K562 (cell line): Measurements from ENCODE around the gene LPXN. TPM values are rescaled to one million over a fixed set of nuclear protein-coding genes. Genes with fewer than 3 reads are reported as not detected.

Experiments
- ARNT ChIP-seq, 2 experiments: fragments of 450-650 bp; IDR thresholded peaks; 2 replicates each; pipeline ENCODE4 v1.6.1; 2016; ENCODE audit warnings: mild to moderate bottlenecking in 1 of 2
- ATF7 ChIP-seq: fragments of 450-650 bp; IDR thresholded peaks from 2 replicates; pipeline ENCODE4 v1.7.1; 2014; ENCODE audit warnings: mild to moderate bottlenecking, moderate library complexity
- BACH1 ChIP-seq: fragments of 200-800 bp; sonication (Bioruptor generic); IDR thresholded peaks from 2 replicates; pipeline ENCODE4 v1.6.1; 2016; ENCODE audit warnings: missing genetic modification characterization, missing compliant biosample characterization
- HCFC1 ChIP-seq: IDR thresholded peaks from 2 replicates; pipeline ENCODE4 v1.6.1; 2012; ENCODE audit warnings: low read depth, low read length, improper control_type of control experiment
- MBD2 ChIP-seq: sonication (generic); IDR thresholded peaks from 2 replicates; pipeline ENCODE4 v1.6.1; 2016; ENCODE audit warnings: low read depth, borderline replicate concordance
- MYC ChIP-seq, 2 experiments: fragments of 250-450 bp in 1 of 2; sonication (Bioruptor Pico) in 1 of 2; IDR thresholded peaks; 2 replicates each; pipeline versions ENCODE4 v1.5.1 to v1.6.1; 2012 to 2021; ENCODE audit warnings: low read depth in 2 of 2, borderline replicate concordance in 1 of 2, improper control_type of control experiment in 1 of 2, low read length in 1 of 2, mild to moderate bottlenecking in 1 of 2, moderate library complexity in 1 of 2
- NR2C1 ChIP-seq, 2 experiments: fragments of 450-650 bp; IDR thresholded peaks; 2 replicates each; pipeline ENCODE4 v1.6.1; 2017; ENCODE audit warnings: mild to moderate bottlenecking in 2 of 2, antibody characterized with exemption in 1 of 2, inconsistent platforms in 1 of 2, missing compliant biosample characterization in 1 of 2, missing genetic modification characterization in 1 of 2
- PHB ChIP-seq: fragments of 250-450 bp; sonication (Bioruptor Pico); IDR thresholded peaks from 2 replicates; pipeline ENCODE4 v1.5.0; 2021
- PML ChIP-seq: IDR thresholded peaks from 2 replicates; pipeline ENCODE4 v1.6.1; 2012; ENCODE audit warnings: low read length, inconsistent platforms
- POLR2AphosphoS5 ChIP-seq: IDR thresholded peaks from 2 replicates; pipeline ENCODE4 v1.6.1; 2011; ENCODE audit warnings: mild to moderate bottlenecking, low read depth, low read length, moderate library complexity; ENCODE audit not compliant: control insufficient read depth, insufficient read depth
- POLR2H ChIP-seq: IDR thresholded peaks from 2 replicates; pipeline ENCODE4 v1.6.1; 2016; ENCODE audit warnings: missing genetic modification characterization, low read depth, mild to moderate bottlenecking, control low read depth, missing compliant biosample characterization, moderate library complexity
- RBBP5 ChIP-seq: fragments of 200-600 bp; sonication (generic); IDR thresholded peaks from 2 replicates; pipeline ENCODE4 v1.6.1; 2012; ENCODE audit warnings: borderline replicate concordance, mild to moderate bottlenecking, low read length, control low read depth, inconsistent platforms; ENCODE audit not compliant: insufficient read depth, poor library complexity, severe bottlenecking
- SP1 ChIP-seq: sonication (generic); formaldehyde crosslinking; IDR thresholded peaks from 2 replicates; pipeline ENCODE4 v1.8.1; 2022; ENCODE audit warnings: mild to moderate bottlenecking, missing genetic modification reagents
- TEAD4 ChIP-seq, 2 experiments: sonication (generic) in 1 of 2; formaldehyde crosslinking in 1 of 2; IDR thresholded peaks; 2 replicates each; pipeline versions ENCODE4 v1.6.1 to v1.8.0; 2012 to 2022; ENCODE audit warnings: borderline replicate concordance in 1 of 2, inconsistent platforms in 1 of 2, low read length in 1 of 2, mild to moderate bottlenecking in 1 of 2, missing genetic modification reagents in 1 of 2
- ZEB2 ChIP-seq: fragments of 450-650 bp; IDR thresholded peaks from 2 replicates; pipeline ENCODE4 v1.6.1; 2016
- ZNF384 ChIP-seq: IDR thresholded peaks from 2 replicates; pipeline ENCODE4 v1.6.1; 2012; ENCODE audit warnings: low read depth, low read length, improper control_type of control experiment
- ZNF583 ChIP-seq: fragments of 250-450 bp; sonication (Bioruptor Pico); IDR thresholded peaks from 2 replicates; pipeline ENCODE4 v1.4.0; 2020
- ZNF644 ChIP-seq: fragments of 200-800 bp; sonication (Bioruptor generic); IDR thresholded peaks from 2 replicates; pipeline ENCODE4 v1.6.1; 2016; ENCODE audit warnings: low read depth, missing genetic modification characterization, missing compliant biosample characterization
- polyA plus RNA-seq, 8 experiments: library from polyadenylated mRNA; depleted of rRNA in 4 of 8; stranded (reverse) in 5 of 8; unstranded in 3 of 8; fragments of >200 nt; fragmentation: Nextera tagmentation in 2 of 8; fragmentation: Illumina TruSeq in 1 of 8; extraction: Ambion mirVana in 2 of 8; extraction: Trizol in 1 of 8; gene quantifications; 2 replicates each; pipeline versions ENCODE4 v1.2.1 to v1.2.3, GENCODE V29; 2011 to 2014; ENCODE audit warnings: inconsistent platforms in 1 of 8, missing spikeins in 1 of 8
- total RNA-seq, 7 experiments: library from RNA; depleted of rRNA in 6 of 7; stranded (reverse); fragments of >200 nt in 6 of 7; fragmentation: Illumina TruSeq in 2 of 7; extraction: Trizol in 2 of 7; gene quantifications; 2 replicates each; pipeline versions ENCODE4 v1.2.1 to v1.2.3, GENCODE V29; 2011 to 2021; ENCODE audit warnings: low replicate concordance in 1 of 7
- TF ChIP-seq, protein P1 (sequence below): sonication (generic); formaldehyde crosslinking; IDR thresholded peaks from 2 replicates; pipeline ENCODE4 v1.4.0; 2020; ENCODE audit warnings: mild to moderate bottlenecking, missing genetic modification reagents
- TF ChIP-seq, protein P2 (sequence below): fragments of 250-450 bp; sonication (Bioruptor Pico); IDR thresholded peaks from 2 replicates; pipeline ENCODE4 v1.6.1; 2021; ENCODE audit warnings: mild to moderate bottlenecking
- TF ChIP-seq, protein P3 (sequence below), 2 experiments: IDR thresholded peaks; 2 replicates each; pipeline ENCODE4 v1.6.1; 2012; ENCODE audit warnings: improper control_type of control experiment in 2 of 2, low read depth in 2 of 2, low read length in 2 of 2, borderline replicate concordance in 1 of 2

The LPXN gene
- total and polyA plus RNA-seq, 9 of the 15 experiments (the other 6 are each of a cell fraction or from before 2014, with no cell fraction given) = 0.73 to 3.1 (median 2.0) TPM

GRCh38 chr11:58578136-58578634 is 2.5 kb upstream of the LPXN start (continued):
- TF ChIP-seq, protein P1, sequence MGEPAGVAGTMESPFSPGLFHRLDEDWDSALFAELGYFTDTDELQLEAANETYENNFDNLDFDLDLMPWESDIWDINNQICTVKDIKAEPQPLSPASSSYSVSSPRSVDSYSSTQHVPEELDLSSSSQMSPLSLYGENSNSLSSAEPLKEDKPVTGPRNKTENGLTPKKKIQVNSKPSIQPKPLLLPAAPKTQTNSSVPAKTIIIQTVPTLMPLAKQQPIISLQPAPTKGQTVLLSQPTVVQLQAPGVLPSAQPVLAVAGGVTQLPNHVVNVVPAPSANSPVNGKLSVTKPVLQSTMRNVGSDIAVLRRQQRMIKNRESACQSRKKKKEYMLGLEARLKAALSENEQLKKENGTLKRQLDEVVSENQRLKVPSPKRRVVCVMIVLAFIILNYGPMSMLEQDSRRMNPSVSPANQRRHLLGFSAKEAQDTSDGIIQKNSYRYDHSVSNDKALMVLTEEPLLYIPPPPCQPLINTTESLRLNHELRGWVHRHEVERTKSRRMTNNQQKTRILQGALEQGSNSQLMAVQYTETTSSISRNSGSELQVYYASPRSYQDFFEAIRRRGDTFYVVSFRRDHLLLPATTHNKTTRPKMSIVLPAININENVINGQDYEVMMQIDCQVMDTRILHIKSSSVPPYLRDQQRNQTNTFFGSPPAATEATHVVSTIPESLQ (CRISPR knock-in tag) = peak; percentile 83; the same call in 1 of the 2 replicates
- TF ChIP-seq ZNF384 (peak; percentile 90), MBD2 (0 out of 2 replicates have a peak, but pooled peaks have one; percentile 45), HCFC1 (peak; percentile 96), RBBP5 (no peak), PML (peak; percentile 32), TEAD4 (IDR thresholded peaks at IDR 0.05; ENCODE audit: low read length) (no peak), TEAD4 (CRISPR knock-in tag; IDR thresholded peaks at IDR 0.05; ENCODE audit: borderline replicate concordance) (no peak), SP1 (CRISPR knock-in tag) (peak; percentile 76), POLR2H (tag) (peak; percentile 73), ZEB2 (0 out of 2 replicates have a peak, but pooled peaks have one; percentile 42), ZNF583 (CRISPR knock-in tag) (0 out of 2 replicates have a peak, but pooled peaks have one; percentile 8), ZNF644 (tag) (0 out of 2 replicates have a peak, but pooled peaks have one; percentile 71), ARNT (IDR thresholded peaks at IDR 0.05) (0 out of 4 replicates have a peak, but pooled peaks of 1 of the 2 experiments have one; percentile 24), MYC (IDR thresholded peaks at IDR 0.05; ENCODE audit: low read depth, low read length) (peak; percentile 70), MYC (CRISPR knock-in tag; IDR thresholded peaks at IDR 0.05; ENCODE audit: borderline replicate concordance, low read depth) (no peak), BACH1 (peak; percentile 74; the same call in 1 of the 2 replicates), PHB (no peak), POLR2AphosphoS5 (0 out of 2 replicates have a peak, but pooled peaks have one; percentile 7), ATF7 (peak; percentile 75), NR2C1 (IDR thresholded peaks at IDR 0.05) (peak; percentile 99), NR2C1 (tag; IDR thresholded peaks at IDR 0.05) (peak; percentile 99)
- TF ChIP-seq, protein P2, sequence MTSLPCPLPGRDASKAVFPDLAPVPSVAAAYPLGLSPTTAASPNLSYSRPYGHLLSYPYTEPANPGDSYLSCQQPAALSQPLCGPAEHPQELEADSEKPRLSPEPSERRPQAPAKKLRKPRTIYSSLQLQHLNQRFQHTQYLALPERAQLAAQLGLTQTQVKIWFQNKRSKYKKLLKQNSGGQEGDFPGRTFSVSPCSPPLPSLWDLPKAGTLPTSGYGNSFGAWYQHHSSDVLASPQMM (CRISPR knock-in tag) = no peak
- TF ChIP-seq, protein P3, sequence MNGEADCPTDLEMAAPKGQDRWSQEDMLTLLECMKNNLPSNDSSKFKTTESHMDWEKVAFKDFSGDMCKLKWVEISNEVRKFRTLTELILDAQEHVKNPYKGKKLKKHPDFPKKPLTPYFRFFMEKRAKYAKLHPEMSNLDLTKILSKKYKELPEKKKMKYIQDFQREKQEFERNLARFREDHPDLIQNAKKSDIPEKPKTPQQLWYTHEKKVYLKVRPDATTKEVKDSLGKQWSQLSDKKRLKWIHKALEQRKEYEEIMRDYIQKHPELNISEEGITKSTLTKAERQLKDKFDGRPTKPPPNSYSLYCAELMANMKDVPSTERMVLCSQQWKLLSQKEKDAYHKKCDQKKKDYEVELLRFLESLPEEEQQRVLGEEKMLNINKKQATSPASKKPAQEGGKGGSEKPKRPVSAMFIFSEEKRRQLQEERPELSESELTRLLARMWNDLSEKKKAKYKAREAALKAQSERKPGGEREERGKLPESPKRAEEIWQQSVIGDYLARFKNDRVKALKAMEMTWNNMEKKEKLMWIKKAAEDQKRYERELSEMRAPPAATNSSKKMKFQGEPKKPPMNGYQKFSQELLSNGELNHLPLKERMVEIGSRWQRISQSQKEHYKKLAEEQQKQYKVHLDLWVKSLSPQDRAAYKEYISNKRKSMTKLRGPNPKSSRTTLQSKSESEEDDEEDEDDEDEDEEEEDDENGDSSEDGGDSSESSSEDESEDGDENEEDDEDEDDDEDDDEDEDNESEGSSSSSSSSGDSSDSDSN (IDR thresholded peaks at IDR 0.05; ENCODE audit: borderline replicate concordance in 1 of 2, low read depth in 2 of 2, low read length in 2 of 2) = 0 out of 4 replicates have a peak, but pooled peaks of 1 of the 2 experiments have one; percentile 47
